Panc1 (cell line): ENCODE results near the gene ZNF808.

Experiments used
- POLR2AphosphoS5 ChIP-seq: IDR thresholded peaks from 2 replicates; pipeline ENCODE4 v1.6.1; 2012; ENCODE audit warnings: mild to moderate bottlenecking, low read depth, low read length, moderate library complexity
- TCF7L2 ChIP-seq: IDR thresholded peaks from 2 replicates; pipeline ENCODE4 v1.6.1; 2011; ENCODE audit warnings: mild to moderate bottlenecking, low read depth, low read length, inconsistent platforms
- TF ChIP-seq, protein P1 (sequence below): fragments of 450-650 bp; IDR thresholded peaks from 2 replicates; pipeline ENCODE4 v1.5.1; 2017; ENCODE audit warnings: mild to moderate bottlenecking
- TF ChIP-seq, protein P2 (sequence below), 2 experiments: IDR thresholded peaks; 2 replicates each; pipeline ENCODE4 v1.6.1; 2011 to 2012; ENCODE audit warnings: low read depth in 2 of 2, control low read depth in 1 of 2, low read length in 1 of 2, mild to moderate bottlenecking in 1 of 2, moderate library complexity in 1 of 2; ENCODE audit not compliant: insufficient read depth in 1 of 2

DNA sequence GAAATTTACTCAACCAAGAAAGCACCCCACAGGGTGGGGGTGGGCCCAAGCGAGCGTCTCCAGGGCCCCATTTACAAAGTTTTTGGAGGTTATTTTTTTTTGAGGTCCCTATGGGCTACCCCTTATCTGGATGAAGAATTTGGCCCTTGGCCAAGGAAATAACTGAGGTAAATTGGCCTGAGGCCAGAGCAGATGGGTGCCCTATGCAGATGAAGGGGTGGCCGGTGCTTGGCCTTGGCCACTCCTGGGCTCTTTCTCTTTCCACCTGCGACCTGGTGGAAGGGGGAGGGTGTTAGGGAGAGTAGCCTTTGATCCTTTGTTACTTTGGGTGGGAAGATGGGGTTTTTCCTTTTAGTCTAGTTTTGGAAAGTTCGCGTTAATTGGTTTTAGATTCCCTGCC, 58.1 kb downstream of the ZNF808 start:
- TF ChIP-seq TCF7L2 (no peak), POLR2AphosphoS5 (no peak)
- TF ChIP-seq, protein P1, sequence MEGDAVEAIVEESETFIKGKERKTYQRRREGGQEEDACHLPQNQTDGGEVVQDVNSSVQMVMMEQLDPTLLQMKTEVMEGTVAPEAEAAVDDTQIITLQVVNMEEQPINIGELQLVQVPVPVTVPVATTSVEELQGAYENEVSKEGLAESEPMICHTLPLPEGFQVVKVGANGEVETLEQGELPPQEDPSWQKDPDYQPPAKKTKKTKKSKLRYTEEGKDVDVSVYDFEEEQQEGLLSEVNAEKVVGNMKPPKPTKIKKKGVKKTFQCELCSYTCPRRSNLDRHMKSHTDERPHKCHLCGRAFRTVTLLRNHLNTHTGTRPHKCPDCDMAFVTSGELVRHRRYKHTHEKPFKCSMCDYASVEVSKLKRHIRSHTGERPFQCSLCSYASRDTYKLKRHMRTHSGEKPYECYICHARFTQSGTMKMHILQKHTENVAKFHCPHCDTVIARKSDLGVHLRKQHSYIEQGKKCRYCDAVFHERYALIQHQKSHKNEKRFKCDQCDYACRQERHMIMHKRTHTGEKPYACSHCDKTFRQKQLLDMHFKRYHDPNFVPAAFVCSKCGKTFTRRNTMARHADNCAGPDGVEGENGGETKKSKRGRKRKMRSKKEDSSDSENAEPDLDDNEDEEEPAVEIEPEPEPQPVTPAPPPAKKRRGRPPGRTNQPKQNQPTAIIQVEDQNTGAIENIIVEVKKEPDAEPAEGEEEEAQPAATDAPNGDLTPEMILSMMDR, result no peak
- TF ChIP-seq, protein P2, sequence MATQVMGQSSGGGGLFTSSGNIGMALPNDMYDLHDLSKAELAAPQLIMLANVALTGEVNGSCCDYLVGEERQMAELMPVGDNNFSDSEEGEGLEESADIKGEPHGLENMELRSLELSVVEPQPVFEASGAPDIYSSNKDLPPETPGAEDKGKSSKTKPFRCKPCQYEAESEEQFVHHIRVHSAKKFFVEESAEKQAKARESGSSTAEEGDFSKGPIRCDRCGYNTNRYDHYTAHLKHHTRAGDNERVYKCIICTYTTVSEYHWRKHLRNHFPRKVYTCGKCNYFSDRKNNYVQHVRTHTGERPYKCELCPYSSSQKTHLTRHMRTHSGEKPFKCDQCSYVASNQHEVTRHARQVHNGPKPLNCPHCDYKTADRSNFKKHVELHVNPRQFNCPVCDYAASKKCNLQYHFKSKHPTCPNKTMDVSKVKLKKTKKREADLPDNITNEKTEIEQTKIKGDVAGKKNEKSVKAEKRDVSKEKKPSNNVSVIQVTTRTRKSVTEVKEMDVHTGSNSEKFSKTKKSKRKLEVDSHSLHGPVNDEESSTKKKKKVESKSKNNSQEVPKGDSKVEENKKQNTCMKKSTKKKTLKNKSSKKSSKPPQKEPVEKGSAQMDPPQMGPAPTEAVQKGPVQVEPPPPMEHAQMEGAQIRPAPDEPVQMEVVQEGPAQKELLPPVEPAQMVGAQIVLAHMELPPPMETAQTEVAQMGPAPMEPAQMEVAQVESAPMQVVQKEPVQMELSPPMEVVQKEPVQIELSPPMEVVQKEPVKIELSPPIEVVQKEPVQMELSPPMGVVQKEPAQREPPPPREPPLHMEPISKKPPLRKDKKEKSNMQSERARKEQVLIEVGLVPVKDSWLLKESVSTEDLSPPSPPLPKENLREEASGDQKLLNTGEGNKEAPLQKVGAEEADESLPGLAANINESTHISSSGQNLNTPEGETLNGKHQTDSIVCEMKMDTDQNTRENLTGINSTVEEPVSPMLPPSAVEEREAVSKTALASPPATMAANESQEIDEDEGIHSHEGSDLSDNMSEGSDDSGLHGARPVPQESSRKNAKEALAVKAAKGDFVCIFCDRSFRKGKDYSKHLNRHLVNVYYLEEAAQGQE (IDR thresholded peaks at IDR 0.05; ENCODE audit: insufficient read depth in 1 of 2, low read depth in 2 of 2, low read length in 1 of 2), result no peak
